Psoas muscle (tissue), 8 donors: ENCODE results near the gene MED4. TPM values are rescaled to one million over a fixed set of nuclear protein-coding genes. Genes with fewer than 3 reads are reported as not detected.
A peak's percentile ranks its signal among the peaks of the same experiment; 100 is the strongest.

Experiments
- ATAC-seq, 4 donors: fragments of 200-7000 bp; cut with Tn5 transposase; one replicate each; pipeline ENCODE4 v1.9.1; 2020; ENCODE audit warnings: moderate library complexity in 3 of 4, mild to moderate bottlenecking in 2 of 4
- DNase-seq, 2 donors: peaks; one replicate each; pipeline ENCODE4 v3.0.0-alpha.2; 2020
- H3K27ac ChIP-seq: fragments of 200-600 bp; one replicate; pipeline ENCODE4 v1.8.0; 2022
- H3K27me3 ChIP-seq, 3 donors: fragments of 200-600 bp in 1 of 3; one replicate each; pipeline versions ENCODE4 v1.6.1 to v1.8.0; 2013 to 2022; ENCODE audit warnings: low read length in 2 of 3, mild to moderate bottlenecking in 2 of 3, moderate library complexity in 1 of 3; ENCODE audit not compliant: insufficient read depth in 3 of 3
- H3K36me3 ChIP-seq, 2 donors: fragments of 200-600 bp in 1 of 2; one replicate each; pipeline versions ENCODE4 v1.6.1 to v1.8.0; 2013 to 2022; ENCODE audit warnings: low read depth in 1 of 2, mild to moderate bottlenecking in 1 of 2, moderate library complexity in 1 of 2; ENCODE audit not compliant: insufficient read depth in 1 of 2
- H3K4me1 ChIP-seq: fragments of 200-600 bp; one replicate; pipeline ENCODE4 v1.8.0; 2022
- H3K4me3 ChIP-seq: fragments of 200-600 bp; one replicate; pipeline ENCODE4 v1.8.0; 2022; ENCODE audit warnings: mild to moderate bottlenecking
- H3K9me3 ChIP-seq: fragments of 200-600 bp; one replicate; pipeline ENCODE4 v1.8.0; 2022
- CTCF ChIP-seq: fragments of 200-600 bp; IDR thresholded peaks from one replicate; pipeline ENCODE4 v1.8.0; 2022; ENCODE audit warnings: antibody characterized with exemption
- WGBS, 3 donors: extraction: QIAGEN DNeasy Blood & Tissue Kit; methylation state at CpG; one replicate each; pipeline versions ENCODE4 v1.1.6 to v1.1.7; 2013; 5-methylcytosine and 5-hydroxymethylcytosine counted together
- intact Hi-C, 2 donors: fragments of 100-400 bp; cut with DNase I; formaldehyde crosslinking; loops; one replicate each; pipeline versions ENCODE4 v1.11.0 to v1.14.2; 2022
- long read RNA-seq, 2 donors: library from polyadenylated mRNA; unstranded; transcript quantifications; one replicate each; pipeline ENCODE4 v2.0.0, GENCODE V29; 2021
- polyA plus RNA-seq, 3 donors: library from polyadenylated mRNA; stranded (reverse); fragments of 200-250 nt; gene quantifications; one replicate each; pipeline ENCODE4 v1.2.3, GENCODE V29; 2013
- total RNA-seq, 4 donors: library from RNA; stranded (reverse); fragmentation: NEBNext Ultra II Directional in 2 of 4; extraction: Animal tissue kit (Norgen Biotek cat#: 25700) in 2 of 4; gene quantifications; one replicate each; pipeline versions ENCODE4 v1.2.1 to v1.2.4, GENCODE V29; 2021 to 2023
- donor health status: healthy with polysubstance abuse.
- donor health status: DM: no; HTN: no; CAD: no; lungs with moderate emphysema.
- donor health status: Bipolar disorder and iron deficiency.
- donor health status: healthy.
- donor health status: DM: yes; HTN: yes; CAD: no.
- donor health status: DM: no; HTN: no; CAD: no.
- donor health status: DM: no; HTN: no; CAD: no.
- donor health status: DM: yes; HTN: yes; CAD: no.

The MED4 gene, protein sequence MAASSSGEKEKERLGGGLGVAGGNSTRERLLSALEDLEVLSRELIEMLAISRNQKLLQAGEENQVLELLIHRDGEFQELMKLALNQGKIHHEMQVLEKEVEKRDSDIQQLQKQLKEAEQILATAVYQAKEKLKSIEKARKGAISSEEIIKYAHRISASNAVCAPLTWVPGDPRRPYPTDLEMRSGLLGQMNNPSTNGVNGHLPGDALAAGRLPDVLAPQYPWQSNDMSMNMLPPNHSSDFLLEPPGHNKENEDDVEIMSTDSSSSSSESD
- total RNA-seq (10 to 100 TPM; 41.3 to 58.6 (median 44.9) TPM), polyA plus RNA-seq (10 to 100 TPM; 48.5 to 81.0 (median 50.5) TPM)
- long read RNA-seq, donor 1, transcript MED4-201 (7 exons, 2,022 nt), result major isoform, 30 of 54 reads
- long read RNA-seq, donor 1, transcript MED4-202 (7 exons, 931 nt), result minor isoform, 12 of 54 reads
- long read RNA-seq, donor 1, partial matches to known transcripts, result 2 of 54 reads
- long read RNA-seq, donor 1, other reads (novel, unspliced or antisense), result 10 of 54 reads
- long read RNA-seq, donor 2, transcript MED4-201 (7 exons, 2,022 nt), result major isoform, 65 of 137 reads
- long read RNA-seq, donor 2, transcript MED4-202 (7 exons, 931 nt), result minor isoform, 40 of 137 reads
- long read RNA-seq, donor 2, partial matches to known transcripts, result 4 of 137 reads
- long read RNA-seq, donor 2, other reads (novel, unspliced or antisense), result 28 of 137 reads

DNA sequence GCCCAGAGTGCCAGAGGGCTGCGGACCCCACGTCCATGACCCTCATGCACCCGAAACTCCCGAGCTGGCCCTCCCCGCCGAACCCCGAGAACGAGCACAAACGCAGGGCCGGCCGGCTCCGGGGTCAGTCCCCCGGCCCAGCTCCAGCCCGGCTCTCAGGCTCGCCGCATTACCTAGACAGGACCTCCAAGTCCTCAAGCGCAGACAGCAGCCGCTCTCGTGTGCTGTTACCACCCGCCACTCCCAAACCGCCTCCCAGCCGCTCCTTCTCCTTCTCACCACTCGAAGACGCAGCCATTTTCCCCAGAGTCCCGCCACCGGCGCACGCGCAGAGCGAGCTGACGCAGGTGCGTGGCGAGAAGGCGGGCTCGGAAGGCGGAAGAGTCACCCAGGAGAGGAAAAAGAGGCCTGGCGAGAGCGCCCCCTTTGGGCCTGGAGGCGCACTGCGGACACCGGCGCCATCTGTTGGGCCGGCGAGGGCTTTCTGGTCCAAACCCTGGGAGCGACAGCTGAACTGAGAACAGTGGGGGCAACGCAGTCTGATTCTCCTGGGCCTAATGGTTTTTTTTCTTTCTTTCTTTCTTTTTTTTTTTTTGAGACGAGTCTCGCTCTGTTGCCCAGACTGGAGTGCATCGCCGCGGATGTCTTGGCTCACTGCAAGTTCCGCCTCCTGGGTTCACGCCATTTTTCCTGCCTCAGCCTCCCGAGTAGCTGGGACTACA lies at the start of gene MED4:
Gene MED4 (minus strand): TSS at position 324 of the 722 bp plus-strand sequence. CDS start 26 bp downstream, at position 298.
- DNase-seq (peak; percentile 96 to 98), ATAC-seq (peak; percentile 99 to 100 (median 99))
- peaks cover 43% of the 10 kb centered on the region for H3K4me1 ChIP-seq
- H3K4me3 ChIP-seq, result peak within 1 kb of the TSS; percentile 85
- H3K27ac ChIP-seq, result peak within 1 kb of the TSS; percentile 89
- H3K27me3 ChIP-seq, result no peaks in the 10 kb centered on the region
- peak; percentile 100 for TF ChIP-seq CTCF
- intact Hi-C loops, result loop anchor here (2.0 to 10.0 kb wide), 3 partner anchors 56 to 210 kb away; partner anchors contain the start of genes NUDT15 (in 1 of the 2) and RB1 (in 1 of the 2)
- WGBS, 3 donors, result 6 to 10% (median 8%) methylated on average over 53 to 54 of the region's 54 CpGs
- H3K36me3 ChIP-seq, result peaks cover 0 to 1% of the 10 kb centered on the region in 2 donors
- no peaks in the 10 kb centered on the region for H3K9me3 ChIP-seq

DNA sequence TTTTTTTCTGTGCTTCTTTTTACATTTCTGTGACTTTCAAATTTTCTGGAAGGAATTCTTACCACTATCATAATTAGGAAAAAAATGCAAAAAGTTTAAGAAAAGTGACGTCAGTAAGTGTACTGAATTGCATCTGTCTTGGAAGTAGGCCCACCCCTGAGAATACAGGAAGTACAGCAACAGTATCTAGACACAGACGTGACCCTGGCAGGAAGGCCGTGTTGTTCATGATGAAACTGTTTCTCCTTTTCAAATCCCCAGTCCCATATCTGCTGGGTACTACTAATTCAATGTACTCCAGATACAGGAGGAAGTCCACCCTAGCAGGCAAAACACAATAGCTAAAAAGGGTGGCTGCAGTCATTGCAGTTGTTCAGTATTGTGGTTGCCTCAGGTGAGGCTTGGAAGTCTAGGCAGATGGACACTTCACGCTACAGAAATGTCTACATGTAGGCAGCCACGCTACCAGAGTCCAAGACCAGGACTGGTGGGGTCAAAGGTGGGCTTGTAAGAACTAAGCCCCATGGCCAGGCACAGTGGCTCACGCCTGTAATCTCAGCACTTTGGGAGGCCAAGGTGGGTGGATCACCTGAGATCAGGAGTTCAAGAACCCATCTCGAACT lies 49.6 kb upstream of the MED4 start:
- peak in 3 of 4 donors; percentile 43 to 56 (median 48) for ATAC-seq
- intact Hi-C loops, result no loop called here
- TF ChIP-seq CTCF, result no peak
- no peak overlapping the region for H3K4me3 ChIP-seq
- no peaks in the 10 kb centered on the region for H3K36me3 ChIP-seq
- whole genome bisulfite sequencing, 3 donors, result 64 to 69% (median 69%) methylated on average over 7 of the region's 7 CpGs
- peaks cover 9% of the 10 kb centered on the region for H3K9me3 ChIP-seq
- no peaks in the 10 kb centered on the region for H3K27me3 ChIP-seq
- DNase-seq, result no peak
- peak overlapping the region; percentile 50 for H3K27ac ChIP-seq
- H3K4me1 ChIP-seq, result no peaks in the 10 kb centered on the region

DNA sequence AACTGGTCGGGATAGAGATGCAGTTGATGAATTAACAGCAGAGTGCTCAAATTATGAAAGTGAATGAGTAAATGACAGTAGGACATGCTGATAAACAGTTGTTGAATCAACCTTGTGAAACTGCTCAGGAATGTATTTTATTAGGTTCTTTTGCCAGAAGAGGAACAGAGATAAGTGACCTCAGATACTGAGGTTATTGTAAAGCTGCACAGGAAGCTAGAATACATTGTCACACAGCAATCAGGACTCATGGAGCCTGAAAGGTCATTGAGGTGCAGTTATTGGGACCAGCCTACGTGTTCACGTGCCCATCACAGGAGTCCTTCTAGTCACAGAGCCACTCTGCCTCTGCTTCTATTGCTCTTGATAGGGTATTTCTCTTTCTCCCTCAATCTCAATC lies 47.5 kb upstream of the MED4 start:
- no peak for TF ChIP-seq CTCF
- Histone ChIP-seq H3K4me1 (no peaks in the 10 kb centered on the region), H3K36me3 (no peaks in the 10 kb centered on the region), H3K4me3 (no peak overlapping the region), H3K9me3 (peaks cover 9% of the 10 kb centered on the region), H3K27ac (no peak overlapping the region), H3K27me3 (no peaks in the 10 kb centered on the region)
- WGBS, 3 donors, result 78 to 85% (median 81%) methylated on average over 3 of the region's 3 CpGs
- DNase-seq (no peak), ATAC-seq (no peak)
- intact Hi-C loops, result no loop called here

DNA sequence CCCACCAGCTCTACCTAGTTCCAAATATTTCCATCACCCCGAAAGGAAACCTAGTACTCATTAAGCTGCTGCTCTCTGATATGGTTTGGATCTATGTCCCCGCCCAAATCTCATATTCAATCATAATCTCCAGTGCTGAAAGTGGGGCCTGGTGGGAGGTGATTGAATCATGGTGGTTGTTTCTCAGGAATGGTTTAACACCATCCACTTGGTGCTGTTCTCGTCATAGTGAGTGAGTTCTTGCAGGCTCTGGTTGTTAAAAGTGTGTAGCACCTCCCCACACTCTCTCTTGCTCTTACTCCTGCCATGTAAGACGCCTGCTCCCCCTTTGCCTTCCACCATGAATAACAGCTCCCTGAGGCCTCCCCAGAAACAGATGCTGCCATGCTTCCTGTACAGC lies 43.4 kb upstream of the MED4 start:
- DNase-seq, result no peak
- H3K27me3 ChIP-seq, result no peaks in the 10 kb centered on the region
- no peak overlapping the region for H3K4me3 ChIP-seq
- TF ChIP-seq CTCF, result no peak
- no peaks in the 10 kb centered on the region for H3K4me1 ChIP-seq
- ATAC-seq, result no peak
- intact Hi-C loops, result no loop called here
- no peak overlapping the region for H3K27ac ChIP-seq
- 87 to 92% (median 88%) methylated on average over 4 of the region's 4 CpGs for WGBS, 3 donors
- no peaks in the 10 kb centered on the region for H3K36me3 ChIP-seq
- no peaks in the 10 kb centered on the region for H3K9me3 ChIP-seq
